ENCODE measurements around the gene CD8B2.
"Not testable (repeated sequence)": the region's sequence is repeated elsewhere in the genome, so short reads cannot be mapped to it uniquely, and the experiment has no call there.

CD8B2 gene

DNA sequence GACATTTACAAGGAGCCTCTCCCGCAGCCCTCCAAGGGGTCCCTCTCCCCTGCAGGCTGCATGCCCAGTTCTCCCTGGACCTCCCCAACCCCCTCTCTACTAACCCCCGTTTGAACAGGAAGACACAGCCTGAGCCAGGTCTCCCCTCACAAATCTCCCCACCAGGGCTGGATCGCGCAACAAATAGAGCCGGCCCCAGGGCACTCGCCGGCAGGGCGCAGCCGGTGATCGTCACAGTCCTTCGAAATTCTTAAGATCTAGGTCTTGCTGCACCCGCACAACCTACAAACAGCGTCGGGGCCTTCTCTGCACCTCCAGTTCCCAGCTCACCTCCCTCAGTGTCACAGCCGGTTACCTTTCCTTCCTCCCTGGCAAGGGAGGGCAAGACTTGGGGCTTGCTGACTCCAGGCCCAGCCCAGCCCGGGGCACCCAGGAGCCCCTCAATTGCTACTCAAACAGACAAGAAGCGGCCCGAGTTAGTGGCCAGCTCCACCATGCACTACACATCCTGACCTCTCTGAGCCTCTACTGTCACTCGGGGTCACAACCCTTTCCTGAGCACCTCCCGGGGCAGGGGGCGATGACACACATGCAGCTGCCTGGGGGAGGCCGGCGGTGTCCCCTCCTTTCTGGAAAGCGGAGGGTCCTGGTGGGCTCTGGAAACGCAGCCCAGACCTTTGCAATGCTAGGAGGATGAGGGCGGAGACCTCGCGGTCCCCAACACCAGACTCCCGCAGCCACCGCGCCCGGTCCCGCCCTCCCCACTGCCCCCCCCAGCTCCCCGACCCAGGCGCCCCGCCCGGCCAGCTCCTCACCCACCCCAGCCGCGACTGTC, at the start of gene CD8B2:
CD8B2 (plus strand) TSS at position 814 of the 835 bp plus-strand sequence. CDS start 63 bp downstream, outside the sequence.
- not testable (repeated sequence) for DNase-seq (ENCODE audit: low read depth); H3K4me3 ChIP-seq (ENCODE audit: low read length)

- H3K4me3 ChIP-seq (ENCODE audit: low read length): not testable (repeated sequence)
- peak; percentile 0 for DNase-seq (ENCODE audit: low read depth)
These were observed 25.3 kb upstream of the CD8B2 start for GRCh38 chr2:106461882-106462281.

DNA sequence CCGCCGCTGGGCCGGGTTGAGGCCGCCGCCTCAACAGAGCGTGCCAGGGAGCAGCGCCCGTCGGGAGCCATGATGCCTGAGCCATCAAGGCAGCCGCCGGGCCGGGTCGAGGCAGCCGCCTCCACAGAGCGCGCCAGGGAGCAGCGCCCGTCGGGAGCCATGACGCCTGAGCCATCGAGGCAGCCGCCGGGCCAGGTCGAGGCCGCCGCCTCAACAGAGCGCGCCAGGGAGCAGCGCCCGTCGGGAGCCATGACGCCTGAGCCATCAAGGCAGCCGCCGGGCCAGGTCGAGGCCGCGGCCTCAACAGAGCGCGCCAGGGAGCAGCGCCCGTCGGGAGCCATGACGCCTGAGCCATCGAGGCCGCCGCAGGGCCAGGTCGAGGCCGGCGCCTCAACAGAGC, 19.6 kb upstream of the CD8B2 start:
- DNase-seq (ENCODE audit: low read depth); H3K4me3 ChIP-seq (ENCODE audit: low read length): not testable (repeated sequence)

- DNase-seq (ENCODE audit: low read depth); H3K4me3 ChIP-seq (ENCODE audit: low read length): not testable (repeated sequence)
These were observed 19.1 kb upstream of the CD8B2 start, which contains the start of gene RGPD3 for GRCh38 chr2:106468107-106468506. Gene RGPD3 (minus strand): TSS chr2:106468413. CDS start chr2:106468288, 125 bp downstream.

DNA sequence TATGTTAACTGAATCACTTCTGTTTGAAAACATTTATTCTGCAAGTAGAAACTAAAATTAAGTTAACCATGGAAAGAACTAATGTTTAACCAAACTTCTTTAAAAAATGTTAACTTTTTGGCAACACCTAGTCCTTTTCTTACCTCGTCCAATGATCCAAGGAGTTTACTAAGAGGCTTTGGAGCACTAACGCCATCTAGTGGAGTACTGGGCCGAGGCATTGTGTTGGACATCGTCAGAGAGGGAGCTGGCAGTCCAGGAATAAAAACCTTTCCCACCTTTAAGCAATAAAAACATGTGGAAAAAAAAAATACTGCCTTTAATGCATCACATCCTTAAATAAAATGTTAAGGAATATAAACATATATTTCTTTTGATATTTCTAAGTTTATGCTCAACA, 16.5 kb upstream of the CD8B2 start:
- peak; percentile 23 for TF ChIP-seq CTCF (conservative IDR thresholded peaks at IDR 0.05; ENCODE audit: low read length)
- H3K4me3 ChIP-seq (ENCODE audit: low read length); DNase-seq (ENCODE audit: low read depth): not testable (repeated sequence)

DNA sequence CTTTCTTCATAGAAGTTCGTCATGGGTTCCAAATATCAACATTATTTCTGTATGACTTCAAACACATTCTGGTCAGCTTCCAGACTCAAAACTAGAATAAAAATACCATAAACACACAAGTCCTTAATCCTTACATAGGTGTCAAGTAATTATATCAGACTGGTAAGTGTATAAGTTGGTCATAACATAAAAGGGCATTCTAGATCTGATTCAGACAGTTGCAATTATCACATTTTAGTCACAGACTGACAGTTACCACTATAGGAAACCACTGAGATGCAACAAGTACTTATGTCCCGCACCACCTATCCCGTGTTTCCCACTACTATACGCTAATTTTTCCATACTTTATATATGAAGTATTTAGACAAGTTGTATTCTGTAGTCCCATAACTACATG, 9.5 kb upstream of the CD8B2 start:
- DNase-seq (ENCODE audit: low read depth): not testable (repeated sequence)

GRCh38 chr2:106479563-106479962, 7.6 kb upstream of the CD8B2 start:
- not testable (repeated sequence) for H3K4me3 ChIP-seq (ENCODE audit: low read length); DNase-seq (ENCODE audit: low read depth)

More for the DNA sequence above, 9.5 kb upstream of the CD8B2 start:
- not testable (repeated sequence) for H3K4me3 ChIP-seq (ENCODE audit: low read length)

GRCh38 chr2:106487386-106488191, 425 bp downstream of the CD8B2 start:
- not testable (repeated sequence) for H3K4me3 ChIP-seq (ENCODE audit: low read length); DNase-seq (ENCODE audit: low read depth)

DNA sequence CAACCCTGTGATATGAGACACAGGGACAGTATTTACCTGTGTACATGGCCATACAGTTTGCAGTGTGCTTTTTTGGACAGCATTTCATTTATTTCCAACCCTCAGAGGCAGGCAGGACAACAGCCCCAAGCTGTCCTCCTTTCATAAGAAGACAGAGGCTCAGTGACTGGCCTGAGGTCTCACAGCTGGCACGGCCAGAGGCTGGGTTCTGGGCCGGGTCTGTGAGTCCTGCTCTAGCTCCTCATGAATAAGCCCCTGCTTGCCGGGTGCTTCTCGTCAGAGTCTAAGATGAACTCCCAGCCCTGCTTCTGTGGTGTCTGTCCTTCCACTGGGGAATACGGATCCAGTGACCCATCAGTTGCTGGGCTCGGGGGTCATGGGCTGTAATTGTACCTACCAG, 2.5 kb downstream of the CD8B2 start:
- DNase-seq (ENCODE audit: low read depth); H3K4me3 ChIP-seq (ENCODE audit: low read length): not testable (repeated sequence)

DNA sequence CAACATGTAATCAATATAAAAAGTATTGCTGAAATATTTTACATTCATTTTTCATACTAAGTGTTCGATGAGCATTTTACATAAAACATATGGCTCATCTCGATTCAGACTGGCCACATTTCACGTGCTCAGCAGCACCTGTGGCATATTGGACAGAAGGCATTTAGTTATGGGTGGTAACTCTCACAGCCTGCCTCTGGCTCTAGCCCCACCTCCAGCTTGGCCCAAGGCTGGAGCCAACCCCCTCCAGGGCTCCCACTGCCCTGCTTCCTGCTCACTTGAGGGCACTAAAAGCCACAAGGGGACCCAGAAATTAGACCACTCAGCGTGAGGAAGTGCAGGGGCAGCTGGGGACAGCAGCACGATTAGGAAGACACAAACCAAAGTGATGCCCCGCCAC, 5.2 kb downstream of the CD8B2 start:
- DNase-seq (ENCODE audit: low read depth); H3K4me3 ChIP-seq (ENCODE audit: low read length): not testable (repeated sequence)

- DNase-seq (ENCODE audit: low read depth); H3K4me3 ChIP-seq (ENCODE audit: low read length): not testable (repeated sequence)
These were observed 5.7 kb downstream of the CD8B2 start for GRCh38 chr2:106492913-106493312.

DNA sequence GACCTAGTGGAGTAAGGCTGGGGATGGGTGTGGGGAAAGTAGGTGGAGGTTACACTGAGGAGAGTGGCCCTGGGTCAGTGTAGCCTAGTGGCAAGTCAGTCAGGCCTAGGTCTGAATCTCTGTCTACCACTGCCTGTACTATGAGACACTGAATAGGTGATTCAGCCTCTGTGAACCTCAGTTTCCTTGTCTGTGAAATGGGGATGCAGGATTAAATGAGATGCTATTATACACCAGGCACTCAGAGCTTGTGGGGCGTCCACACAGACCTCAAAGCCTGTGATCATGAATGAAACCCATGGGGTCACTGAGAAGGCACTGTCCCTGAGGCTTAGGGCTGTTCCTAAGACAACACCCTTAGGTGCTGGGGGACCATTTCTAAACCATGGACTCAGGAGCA, 11.4 kb downstream of the CD8B2 start:
- not testable (repeated sequence) for DNase-seq (ENCODE audit: low read depth); H3K4me3 ChIP-seq (ENCODE audit: low read length)

DNA sequence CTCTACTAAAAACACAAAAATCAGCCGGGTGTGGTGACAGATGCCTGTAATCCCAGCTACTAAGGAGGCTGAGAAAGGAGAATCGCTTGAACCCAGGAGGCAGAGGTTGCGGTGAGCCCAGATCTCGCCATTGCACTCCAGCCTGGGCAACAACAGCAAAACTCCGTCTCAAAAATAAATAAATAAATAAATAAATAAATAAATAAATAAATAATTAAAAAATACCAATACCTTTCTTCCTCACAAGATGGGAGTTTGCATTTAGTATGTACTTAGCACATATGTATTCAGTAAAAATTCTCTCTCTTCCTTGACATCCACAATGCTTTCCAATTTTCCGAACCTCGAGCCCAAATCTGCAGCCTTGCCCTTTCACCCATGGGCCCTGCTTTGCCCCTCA, 13.2 kb downstream of the CD8B2 start:
- not testable (repeated sequence) for DNase-seq (ENCODE audit: low read depth); H3K4me3 ChIP-seq (ENCODE audit: low read length)

DNA sequence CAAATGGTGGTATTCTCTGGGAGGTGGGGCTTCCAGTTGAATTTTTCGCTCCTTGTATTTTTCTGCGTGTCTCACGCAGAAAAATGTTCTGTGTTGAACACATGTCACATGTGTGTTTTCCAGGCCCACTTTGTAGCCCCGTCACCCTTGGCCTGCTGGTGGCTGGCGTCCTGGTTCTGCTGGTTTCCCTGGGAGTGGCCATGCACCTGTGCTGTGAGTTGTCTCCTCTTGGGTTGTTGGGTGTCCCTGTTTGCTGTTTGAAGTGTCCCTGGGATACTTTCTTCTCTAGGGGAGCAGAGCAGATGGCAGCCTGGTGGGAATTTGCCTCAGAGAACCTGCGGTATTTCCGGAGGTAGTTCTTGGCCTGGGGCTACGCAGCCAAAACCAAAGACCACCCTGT, 15.2 kb downstream of the CD8B2 start:
- DNase-seq (ENCODE audit: low read depth); H3K4me3 ChIP-seq (ENCODE audit: low read length): not testable (repeated sequence)

- not testable (repeated sequence) for H3K4me3 ChIP-seq (ENCODE audit: low read length); DNase-seq (ENCODE audit: low read depth)
These were observed 17.0 kb downstream of the CD8B2 start for GRCh38 chr2:106504192-106504591.

- DNase-seq (ENCODE audit: low read depth); H3K4me3 ChIP-seq (ENCODE audit: low read length): not testable (repeated sequence)
These were observed 17.6 kb downstream of the CD8B2 start for GRCh38 chr2:106504787-106505186.

DNA sequence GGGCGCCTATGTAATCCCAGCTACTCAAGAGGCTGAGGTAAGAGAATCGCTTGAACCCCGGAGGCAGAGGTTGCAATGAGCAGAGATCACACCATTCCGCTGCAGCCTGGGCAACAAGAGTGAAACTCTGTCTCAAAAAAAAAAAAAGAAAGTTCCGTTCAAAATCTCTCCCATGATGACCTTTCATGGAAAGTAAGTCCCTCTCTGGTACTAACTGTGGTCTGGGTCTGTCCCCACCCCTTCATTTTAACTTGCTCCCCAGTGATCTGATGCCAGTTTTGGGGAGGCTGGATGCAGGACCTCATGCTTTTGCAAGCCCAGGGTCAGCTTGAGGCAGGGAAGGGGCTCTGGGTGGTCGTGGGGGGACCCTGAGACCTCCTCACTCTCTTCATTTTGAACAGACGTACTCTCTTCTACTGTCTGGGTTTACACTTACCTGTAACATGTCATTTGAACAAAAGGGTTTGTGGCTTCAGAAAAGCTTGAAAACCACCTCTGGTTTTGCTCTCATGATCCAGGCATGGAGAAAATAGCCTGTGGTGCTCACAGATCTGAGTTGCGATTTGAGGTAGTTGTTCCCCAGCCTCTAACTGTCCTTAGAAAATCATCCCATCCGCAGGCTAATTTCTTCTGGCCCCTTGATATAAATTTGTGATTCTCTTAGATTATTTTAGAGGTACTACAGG, 19.0 kb downstream of the CD8B2 start:
- H3K4me3 ChIP-seq (ENCODE audit: low read length); DNase-seq (ENCODE audit: low read depth): not testable (repeated sequence)

- DNase-seq (ENCODE audit: low read depth); H3K4me3 ChIP-seq (ENCODE audit: low read length): not testable (repeated sequence)
These were observed 21.7 kb downstream of the CD8B2 start for GRCh38 chr2:106508660-106509373.

Data from AG10803 (cell line).